ENCODE results near the gene PMVK.
"Not testable (repeated sequence)": the region's sequence is repeated elsewhere in the genome, so short reads cannot be mapped to it uniquely, and the experiment has no call there.

PMVK gene

GRCh38 chr1:154912755-154913154 lies 23.8 kb downstream of the PMVK start:
- DNase-seq = no peak

- DNase-seq = no peak
Observed at GRCh38 chr1:154911691-154912550, 24.6 kb downstream of the PMVK start.

GRCh38 chr1:154910851-154911250 lies 25.7 kb downstream of the PMVK start:
- no peak for DNase-seq

- DNase-seq = no peak
Observed at GRCh38 chr1:154908937-154909336, 27.6 kb downstream of the PMVK start.

GRCh38 chr1:154908129-154908528 lies 28.4 kb downstream of the PMVK start:
- not testable (repeated sequence) for DNase-seq

- no peak for DNase-seq
Observed at GRCh38 chr1:154906621-154907081, 29.9 kb downstream of the PMVK start.

- no peak for DNase-seq
Observed at GRCh38 chr1:154902938-154903566, 33.5 kb downstream of the PMVK start.

- DNase-seq = no peak
Observed at GRCh38 chr1:154901591-154901990, 34.9 kb downstream of the PMVK start.

GRCh38 chr1:154899041-154899440 lies 37.5 kb downstream of the PMVK start:
- no peak for DNase-seq

- DNase-seq = no peak
Observed at GRCh38 chr1:154896771-154897286, 39.7 kb downstream of the PMVK start.

GRCh38 chr1:154895798-154896197 lies 40.7 kb downstream of the PMVK start:
- DNase-seq = no peak

GRCh38 chr1:154891452-154891851 lies 45.1 kb downstream of the PMVK start:
- DNase-seq = no peak

- DNase-seq = no peak
Observed at GRCh38 chr1:154888757-154889156, 47.8 kb downstream of the PMVK start.

- DNase-seq = no peak
Observed at GRCh38 chr1:154886281-154887015, 50.1 kb downstream of the PMVK start.

- DNase-seq = no peak
Observed at GRCh38 chr1:154884869-154885701, 51.4 kb downstream of the PMVK start.

GRCh38 chr1:154883919-154884868 lies 52.3 kb downstream of the PMVK start:
- no peak for DNase-seq

- no peak for DNase-seq
Observed at GRCh38 chr1:154881820-154882535, 54.5 kb downstream of the PMVK start.

- DNase-seq = no peak
Observed at GRCh38 chr1:154880671-154881070, 55.8 kb downstream of the PMVK start.

GRCh38 chr1:154879038-154879421 lies 57.5 kb downstream of the PMVK start:
- no peak for DNase-seq

- DNase-seq = no peak
Observed at GRCh38 chr1:154878371-154879037, 58.0 kb downstream of the PMVK start.

Measured in activated gamma-delta T cell (primary cell).